Stimulated activated naive CD8-positive, alpha-beta T cell treated with anti-CD3 and anti-CD28 coated beads, Interleukin-15, Interleukin-2, amounts not matched to agents 100 ng/mL and 50 ng/mL, for 24 hours (primary cell): ENCODE measurements around the gene NOTCH1.
A peak's percentile ranks its signal among the peaks of the same experiment; 100 is the strongest.

Source experiments
- H3K27ac Mint-ChIP-seq: one replicate; pipeline ENCODE4 v1.8.0; 2021; ENCODE audit warnings: mild to moderate bottlenecking, mixed read lengths
- H3K27me3 Mint-ChIP-seq: one replicate; pipeline ENCODE4 v1.8.0; 2021; ENCODE audit warnings: mixed read lengths
- H3K36me3 Mint-ChIP-seq: one replicate; pipeline ENCODE4 v1.8.0; 2021; ENCODE audit warnings: low read depth, mixed read lengths
- H3K4me1 Mint-ChIP-seq: one replicate; pipeline ENCODE4 v1.8.0; 2021; ENCODE audit warnings: low read depth, mixed read lengths
- H3K4me3 Mint-ChIP-seq: one replicate; pipeline ENCODE4 v1.8.0; 2021; ENCODE audit warnings: mild to moderate bottlenecking, mixed read lengths
- H3K9me3 Mint-ChIP-seq: one replicate; pipeline ENCODE4 v1.8.0; 2021; ENCODE audit warnings: mixed read lengths

Gene NOTCH1

GRCh38 chr9:136537411-136537810 lies 8.4 kb downstream of the NOTCH1 start:
- H3K27me3 Mint-ChIP-seq = no peaks in the 10 kb centered on the region
- H3K4me1 Mint-ChIP-seq = peaks cover 74% of the 10 kb centered on the region
- peak overlapping the region; percentile 41 for H3K4me3 Mint-ChIP-seq
- peak overlapping the region; percentile 9 for H3K27ac Mint-ChIP-seq
- peaks cover 18% of the 10 kb centered on the region for H3K36me3 Mint-ChIP-seq
- no peaks in the 10 kb centered on the region for H3K9me3 Mint-ChIP-seq

GRCh38 chr9:136536721-136537241 lies 9.1 kb downstream of the NOTCH1 start:
- H3K27me3 Mint-ChIP-seq = no peaks in the 10 kb centered on the region
- peaks cover 18% of the 10 kb centered on the region for H3K36me3 Mint-ChIP-seq
- no peaks in the 10 kb centered on the region for H3K9me3 Mint-ChIP-seq
- H3K4me3 Mint-ChIP-seq = peak overlapping the region; percentile 6
- H3K27ac Mint-ChIP-seq = no peak overlapping the region
- H3K4me1 Mint-ChIP-seq = peaks cover 75% of the 10 kb centered on the region

DNA sequence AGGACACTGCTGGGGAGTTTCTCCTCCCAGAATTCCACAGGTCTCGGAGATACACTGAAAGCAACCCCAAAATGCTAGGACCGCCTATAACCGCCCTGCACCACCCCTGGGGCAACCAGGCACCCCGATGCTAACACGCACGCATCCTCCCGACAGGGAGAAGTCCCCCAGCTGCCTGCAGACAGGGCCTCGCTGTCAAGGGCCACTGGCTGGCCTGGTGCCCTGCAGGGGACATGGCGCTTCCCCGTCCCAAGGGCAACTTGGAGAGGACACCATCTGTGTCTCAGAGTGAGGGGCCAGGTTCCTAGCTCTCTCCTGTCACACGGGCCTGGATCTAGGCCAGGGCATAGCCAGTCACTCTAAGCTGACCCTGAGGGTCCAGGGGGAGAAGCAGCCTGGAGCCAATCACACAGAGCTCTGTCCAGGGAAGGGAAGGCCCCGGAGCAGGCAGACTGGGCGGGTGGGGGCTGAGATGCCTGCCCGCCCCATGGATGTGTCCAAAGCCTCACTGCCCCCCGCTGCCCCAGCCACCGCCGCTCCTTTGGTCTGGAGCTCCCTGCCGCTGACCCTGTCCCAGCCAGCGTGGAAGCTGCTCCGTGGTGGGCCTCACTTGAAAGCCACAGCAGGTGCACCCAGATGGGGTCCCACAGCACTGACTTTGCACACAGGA lies 9.7 kb downstream of the NOTCH1 start:
- Mint-ChIP-seq H3K27ac (no peak overlapping the region), H3K27me3 (no peaks in the 10 kb centered on the region), H3K4me1 (peaks cover 73% of the 10 kb centered on the region), H3K9me3 (no peaks in the 10 kb centered on the region), H3K36me3 (peaks cover 18% of the 10 kb centered on the region), H3K4me3 (no peak overlapping the region)

DNA sequence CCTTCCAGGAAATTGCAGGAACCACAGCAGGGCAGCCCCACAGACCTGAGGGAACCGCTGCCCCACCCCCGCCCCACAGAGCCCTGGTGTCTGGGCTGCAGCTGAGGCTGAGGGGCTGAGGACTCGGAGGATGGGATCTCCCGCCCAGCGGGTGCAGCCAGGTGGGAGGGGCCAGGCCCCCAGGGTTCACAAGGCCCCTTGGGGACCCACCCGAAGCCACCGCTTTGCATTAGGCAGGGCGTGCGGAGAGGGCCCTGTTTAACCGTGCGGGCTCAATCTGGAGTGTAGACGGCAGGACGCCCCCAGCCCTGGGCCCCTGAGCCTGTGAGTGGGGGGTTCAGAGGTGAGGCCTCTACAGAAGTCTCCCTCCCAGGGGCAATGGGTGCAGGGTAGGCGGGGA lies 10.8 kb downstream of the NOTCH1 start:
- Mint-ChIP-seq H3K27me3 (no peaks in the 10 kb centered on the region), H3K27ac (no peak overlapping the region), H3K4me3 (no peak overlapping the region), H3K9me3 (no peaks in the 10 kb centered on the region), H3K4me1 (peaks cover 73% of the 10 kb centered on the region), H3K36me3 (peaks cover 9% of the 10 kb centered on the region)

DNA sequence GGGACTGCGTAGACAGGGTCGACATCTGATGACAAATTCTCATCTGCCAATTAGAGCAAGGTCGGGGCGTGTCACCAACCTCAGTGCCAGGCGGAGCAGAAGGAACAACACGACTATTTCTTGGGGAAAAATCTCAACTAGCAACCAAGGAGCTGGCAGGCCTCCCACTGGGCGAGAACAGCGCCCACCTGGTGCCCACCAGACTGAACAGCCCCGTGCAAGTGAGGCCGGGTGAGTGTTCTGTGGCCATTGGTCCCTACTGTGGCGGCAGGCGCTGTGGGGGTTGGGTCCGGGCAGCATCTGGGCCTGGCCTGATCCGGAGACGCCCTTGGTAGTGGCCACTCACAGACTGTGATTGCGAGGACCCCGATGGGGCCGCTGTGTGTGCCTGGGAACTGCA lies 11.5 kb downstream of the NOTCH1 start:
- Mint-ChIP-seq H3K9me3 (no peaks in the 10 kb centered on the region), H3K27me3 (no peaks in the 10 kb centered on the region), H3K4me3 (peak overlapping the region; percentile 1), H3K27ac (peak overlapping the region; percentile 92), H3K36me3 (peaks cover 9% of the 10 kb centered on the region), H3K4me1 (peaks cover 69% of the 10 kb centered on the region)

- Mint-ChIP-seq H3K9me3 (no peaks in the 10 kb centered on the region), H3K27me3 (no peaks in the 10 kb centered on the region), H3K4me3 (peak overlapping the region; percentile 72), H3K4me1 (peaks cover 63% of the 10 kb centered on the region), H3K36me3 (peaks cover 5% of the 10 kb centered on the region), H3K27ac (peak overlapping the region; percentile 92)
Measured at GRCh38 chr9:136533775-136534157, 12.1 kb downstream of the NOTCH1 start.

GRCh38 chr9:136532799-136533774 lies 12.8 kb downstream of the NOTCH1 start:
- Mint-ChIP-seq H3K4me3 (peak overlapping the region; percentile 72), H3K27me3 (no peaks in the 10 kb centered on the region), H3K27ac (peak overlapping the region; percentile 92), H3K4me1 (peaks cover 60% of the 10 kb centered on the region), H3K36me3 (peaks cover 5% of the 10 kb centered on the region), H3K9me3 (no peaks in the 10 kb centered on the region)

DNA sequence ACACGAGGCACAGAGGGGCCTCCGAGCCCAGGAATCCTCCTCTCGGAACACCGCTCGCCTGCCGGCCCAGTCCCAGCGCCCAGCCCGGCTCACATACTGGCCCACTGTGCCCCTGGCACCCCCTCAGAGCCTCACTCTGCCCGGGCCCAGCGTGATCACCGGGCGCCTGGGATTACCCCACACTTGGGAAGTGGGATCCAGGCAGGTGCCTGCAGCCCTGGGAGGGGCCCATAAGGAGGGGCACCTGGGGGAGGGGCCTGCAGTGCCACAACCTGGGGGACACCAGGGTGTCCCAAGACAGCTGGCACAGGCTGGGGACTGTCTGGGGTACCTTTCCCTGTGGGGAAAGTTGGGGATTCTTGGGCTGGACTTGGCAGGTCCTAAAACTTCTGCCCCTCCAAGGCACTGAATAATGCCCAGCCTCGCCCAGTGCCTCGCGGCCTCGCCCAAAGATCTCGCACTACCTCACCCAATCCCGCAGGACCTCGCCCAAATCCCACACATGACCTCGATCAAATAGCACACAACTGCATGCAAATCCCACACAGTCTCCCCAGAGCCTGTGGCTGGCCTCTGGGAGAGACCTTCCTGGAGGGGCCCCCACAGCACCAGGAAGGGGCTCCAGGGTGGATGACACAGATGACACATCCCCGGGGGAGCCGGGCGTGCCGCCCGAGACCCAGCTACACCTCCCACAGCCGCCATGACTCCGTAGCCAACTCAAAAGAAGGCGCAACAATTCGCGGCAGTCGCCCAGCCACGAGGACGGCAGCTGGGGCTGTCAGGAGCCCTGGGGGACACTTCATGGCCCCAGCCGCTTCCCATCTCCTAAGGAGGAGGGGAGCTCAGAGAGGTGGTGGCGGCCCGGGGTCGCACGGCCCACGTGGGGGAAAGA lies 13.7 kb downstream of the NOTCH1 start:
- Mint-ChIP-seq H3K9me3 (no peaks in the 10 kb centered on the region), H3K27ac (peak overlapping the region; percentile 92), H3K4me3 (peak overlapping the region; percentile 72), H3K4me1 (peaks cover 55% of the 10 kb centered on the region), H3K27me3 (no peaks in the 10 kb centered on the region), H3K36me3 (peaks cover 2% of the 10 kb centered on the region)

DNA sequence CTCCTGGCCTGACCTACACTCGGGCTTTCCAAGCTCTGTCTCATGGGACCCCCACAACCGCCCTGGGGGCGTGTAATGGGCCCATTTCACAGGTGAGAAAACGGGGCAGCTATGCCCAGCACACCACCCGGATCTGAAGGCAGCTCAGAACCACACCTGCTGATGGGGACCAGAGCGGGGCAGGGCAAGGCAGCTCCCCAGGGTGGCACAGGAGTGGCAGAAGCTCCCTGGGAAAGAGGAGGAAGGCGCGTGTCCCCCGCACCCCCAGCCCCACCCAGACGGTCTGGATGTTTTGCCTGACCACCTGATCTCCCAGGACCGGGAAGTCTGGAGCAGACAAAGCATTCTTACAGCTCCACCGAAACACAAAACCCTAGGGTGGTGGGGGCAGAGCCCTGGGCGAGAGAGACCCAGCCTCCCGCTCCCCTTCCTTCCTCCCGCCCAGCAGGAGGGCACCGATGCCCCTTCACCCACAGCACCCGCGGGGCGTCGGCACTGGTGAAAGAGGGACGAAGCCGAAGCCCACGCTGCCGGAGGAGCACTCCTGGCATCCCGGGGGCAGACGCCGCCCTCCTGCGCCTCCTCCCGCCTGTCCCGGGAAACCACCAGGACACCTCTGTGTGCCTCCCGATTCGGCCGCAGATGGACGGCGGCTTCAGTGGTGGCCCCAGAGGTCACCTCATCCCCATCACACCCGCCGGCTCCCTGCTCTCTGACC lies 14.5 kb downstream of the NOTCH1 start:
- Mint-ChIP-seq H3K27me3 (no peaks in the 10 kb centered on the region), H3K4me1 (peaks cover 53% of the 10 kb centered on the region), H3K27ac (no peak overlapping the region), H3K9me3 (no peaks in the 10 kb centered on the region), H3K36me3 (no peaks in the 10 kb centered on the region), H3K4me3 (peak overlapping the region; percentile 53)

DNA sequence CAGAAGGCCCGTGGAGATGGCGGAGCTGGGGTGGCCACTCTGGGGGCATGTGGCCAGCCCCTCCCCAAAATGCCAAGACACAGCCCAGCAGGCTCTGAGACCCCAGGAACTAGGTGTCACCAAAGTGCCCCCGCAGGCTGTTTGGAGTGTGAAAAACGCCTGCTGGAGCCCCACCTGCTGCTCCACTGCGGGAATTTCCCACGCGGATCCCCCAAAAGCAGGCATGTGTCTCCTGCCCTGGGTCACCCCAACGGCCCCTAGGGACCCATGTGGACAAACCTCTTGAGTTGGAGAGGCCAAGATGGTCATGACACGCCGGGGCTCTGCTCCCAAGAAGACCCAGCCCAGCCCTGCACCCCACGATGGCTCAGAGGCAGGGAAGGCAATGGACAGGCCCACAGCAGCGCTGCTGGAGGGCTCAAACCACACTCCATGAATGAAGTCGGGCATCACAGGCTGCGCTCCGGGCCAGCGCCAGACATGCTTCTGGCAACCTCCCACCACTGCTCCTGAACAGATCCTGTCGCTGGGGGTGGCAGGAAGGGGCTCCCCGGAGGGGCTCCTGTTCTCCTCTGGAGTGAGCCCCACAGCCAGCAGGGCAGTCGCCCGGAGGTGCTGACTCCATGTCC lies 15.3 kb downstream of the NOTCH1 start:
- Mint-ChIP-seq H3K4me1 (peaks cover 53% of the 10 kb centered on the region), H3K27ac (no peak overlapping the region), H3K4me3 (no peak overlapping the region), H3K27me3 (no peaks in the 10 kb centered on the region), H3K9me3 (no peaks in the 10 kb centered on the region), H3K36me3 (no peaks in the 10 kb centered on the region)

GRCh38 chr9:136529516-136530460 lies 16.1 kb downstream of the NOTCH1 start:
- Mint-ChIP-seq H3K36me3 (no peaks in the 10 kb centered on the region), H3K27ac (no peak overlapping the region), H3K9me3 (no peaks in the 10 kb centered on the region), H3K27me3 (no peaks in the 10 kb centered on the region), H3K4me1 (peaks cover 53% of the 10 kb centered on the region), H3K4me3 (no peak overlapping the region)

GRCh38 chr9:136528716-136529341 lies 17.0 kb downstream of the NOTCH1 start:
- no peaks in the 10 kb centered on the region for H3K36me3 Mint-ChIP-seq
- H3K27ac Mint-ChIP-seq = no peak overlapping the region
- H3K4me1 Mint-ChIP-seq = peaks cover 45% of the 10 kb centered on the region
- H3K9me3 Mint-ChIP-seq = no peaks in the 10 kb centered on the region
- H3K27me3 Mint-ChIP-seq = no peaks in the 10 kb centered on the region
- H3K4me3 Mint-ChIP-seq = no peak overlapping the region
